ENCODE measurements around the gene TNS4.

Gene TNS4

GRCh38 chr17:40453881-40454612 lies 47.4 kb downstream of the TNS4 start:
- no peak for DNase-seq

- DNase-seq: no peak
Observed at GRCh38 chr17:40452921-40453378, 48.5 kb downstream of the TNS4 start.

GRCh38 chr17:40452216-40452787 lies 49.1 kb downstream of the TNS4 start:
- no peak for DNase-seq

- peak; percentile 66 for DNase-seq
Observed at GRCh38 chr17:40451420-40451819, 50.0 kb downstream of the TNS4 start.

GRCh38 chr17:40450175-40450574 lies 51.2 kb downstream of the TNS4 start:
- DNase-seq: peak; percentile 24

GRCh38 chr17:40448639-40449261 lies 52.7 kb downstream of the TNS4 start:
- no peak for DNase-seq

GRCh38 chr17:40448213-40448638 lies 53.2 kb downstream of the TNS4 start:
- no peak for DNase-seq

- no peak for DNase-seq
Observed at GRCh38 chr17:40447806-40448205, 53.6 kb downstream of the TNS4 start.

- DNase-seq: no peak
Observed at GRCh38 chr17:40447148-40447644, 54.2 kb downstream of the TNS4 start.

GRCh38 chr17:40445751-40446468 lies 55.5 kb downstream of the TNS4 start:
- no peak for DNase-seq

GRCh38 chr17:40443988-40444899 lies 57.2 kb downstream of the TNS4 start:
- no peak for DNase-seq

GRCh38 chr17:40443196-40443987 lies 58.0 kb downstream of the TNS4 start, which contains the start of gene IGFBP4:
TSS of gene IGFBP4 (plus strand) at chr17:40443450. CDS start at chr17:40443736, 286 bp downstream.
- no peak for DNase-seq

- DNase-seq: no peak
Observed at GRCh38 chr17:40442392-40443195, 58.8 kb downstream of the TNS4 start.

GRCh38 chr17:40440166-40440565 lies 61.3 kb downstream of the TNS4 start:
- DNase-seq: no peak

- no peak for DNase-seq
Observed at GRCh38 chr17:40437095-40437732, 64.2 kb downstream of the TNS4 start.

- DNase-seq: no peak
Observed at GRCh38 chr17:40436636-40437035, 64.8 kb downstream of the TNS4 start.

- DNase-seq: no peak
Observed at GRCh38 chr17:40433551-40434415, 67.6 kb downstream of the TNS4 start.

- DNase-seq: no peak
Observed at GRCh38 chr17:40432864-40433528, 68.4 kb downstream of the TNS4 start.
